ENCODE data around the gene SMTN. TPM values are rescaled to one million over a fixed set of nuclear protein-coding genes. Genes with fewer than 3 reads are reported as not detected.

The SMTN gene
- total and polyA plus RNA-seq, 4 donors: 10.1 to 47.3 (median 13.8) TPM

DNA sequence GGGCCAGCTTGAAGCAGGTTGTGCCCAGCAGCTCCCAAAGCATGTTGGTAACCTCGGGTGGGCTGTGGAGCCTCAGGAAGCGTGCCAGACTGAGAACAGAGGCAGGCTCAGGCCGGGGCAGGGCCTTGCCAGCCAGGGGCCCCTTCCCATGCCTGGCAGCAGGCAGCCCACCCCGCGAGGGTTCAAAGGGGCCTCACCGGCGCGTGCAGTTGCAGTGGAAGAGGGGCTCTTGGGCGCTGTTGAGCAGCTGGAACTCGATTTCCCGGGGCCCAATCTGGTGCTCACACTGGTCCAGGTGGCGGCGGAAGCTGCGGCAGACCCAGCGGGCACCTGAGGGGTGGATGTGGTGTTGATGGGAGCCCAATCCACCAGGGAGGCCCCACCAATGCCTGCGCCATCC is 55.6 kb downstream of the SMTN start:
- TF ChIP-seq GABPA (IDR thresholded peaks at IDR 0.05 in 1 of 2, conservative IDR thresholded peaks at IDR 0.05 in 1 of 2): no peak
- no peak for TF ChIP-seq HNF4G (IDR thresholded peaks at IDR 0.05)
- no peak for TF ChIP-seq YY1 (IDR thresholded peaks at IDR 0.05)
- TF ChIP-seq, protein P1, sequence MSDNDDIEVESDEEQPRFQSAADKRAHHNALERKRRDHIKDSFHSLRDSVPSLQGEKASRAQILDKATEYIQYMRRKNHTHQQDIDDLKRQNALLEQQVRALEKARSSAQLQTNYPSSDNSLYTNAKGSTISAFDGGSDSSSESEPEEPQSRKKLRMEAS (IDR thresholded peaks at IDR 0.05): no peak
- TF ChIP-seq HNF4A (conservative IDR thresholded peaks at IDR 0.05): no peak
- TF ChIP-seq, protein P2, sequence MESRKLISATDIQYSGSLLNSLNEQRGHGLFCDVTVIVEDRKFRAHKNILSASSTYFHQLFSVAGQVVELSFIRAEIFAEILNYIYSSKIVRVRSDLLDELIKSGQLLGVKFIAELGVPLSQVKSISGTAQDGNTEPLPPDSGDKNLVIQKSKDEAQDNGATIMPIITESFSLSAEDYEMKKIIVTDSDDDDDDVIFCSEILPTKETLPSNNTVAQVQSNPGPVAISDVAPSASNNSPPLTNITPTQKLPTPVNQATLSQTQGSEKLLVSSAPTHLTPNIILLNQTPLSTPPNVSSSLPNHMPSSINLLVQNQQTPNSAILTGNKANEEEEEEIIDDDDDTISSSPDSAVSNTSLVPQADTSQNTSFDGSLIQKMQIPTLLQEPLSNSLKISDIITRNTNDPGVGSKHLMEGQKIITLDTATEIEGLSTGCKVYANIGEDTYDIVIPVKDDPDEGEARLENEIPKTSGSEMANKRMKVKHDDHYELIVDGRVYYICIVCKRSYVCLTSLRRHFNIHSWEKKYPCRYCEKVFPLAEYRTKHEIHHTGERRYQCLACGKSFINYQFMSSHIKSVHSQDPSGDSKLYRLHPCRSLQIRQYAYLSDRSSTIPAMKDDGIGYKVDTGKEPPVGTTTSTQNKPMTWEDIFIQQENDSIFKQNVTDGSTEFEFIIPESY (IDR thresholded peaks at IDR 0.05): no peak
- no peak for TF ChIP-seq JUND (IDR thresholded peaks at IDR 0.05)
- no peak for TF ChIP-seq NR2F2 (IDR thresholded peaks at IDR 0.05)
- no peak for TF ChIP-seq RXRA (IDR thresholded peaks at IDR 0.05)
- TF ChIP-seq FOXA1 (IDR thresholded peaks at IDR 0.05): no peak
- TF ChIP-seq EGR1 (IDR thresholded peaks at IDR 0.05; ENCODE audit: low read depth in 2 of 2): no peak
- TF ChIP-seq, protein P3, sequence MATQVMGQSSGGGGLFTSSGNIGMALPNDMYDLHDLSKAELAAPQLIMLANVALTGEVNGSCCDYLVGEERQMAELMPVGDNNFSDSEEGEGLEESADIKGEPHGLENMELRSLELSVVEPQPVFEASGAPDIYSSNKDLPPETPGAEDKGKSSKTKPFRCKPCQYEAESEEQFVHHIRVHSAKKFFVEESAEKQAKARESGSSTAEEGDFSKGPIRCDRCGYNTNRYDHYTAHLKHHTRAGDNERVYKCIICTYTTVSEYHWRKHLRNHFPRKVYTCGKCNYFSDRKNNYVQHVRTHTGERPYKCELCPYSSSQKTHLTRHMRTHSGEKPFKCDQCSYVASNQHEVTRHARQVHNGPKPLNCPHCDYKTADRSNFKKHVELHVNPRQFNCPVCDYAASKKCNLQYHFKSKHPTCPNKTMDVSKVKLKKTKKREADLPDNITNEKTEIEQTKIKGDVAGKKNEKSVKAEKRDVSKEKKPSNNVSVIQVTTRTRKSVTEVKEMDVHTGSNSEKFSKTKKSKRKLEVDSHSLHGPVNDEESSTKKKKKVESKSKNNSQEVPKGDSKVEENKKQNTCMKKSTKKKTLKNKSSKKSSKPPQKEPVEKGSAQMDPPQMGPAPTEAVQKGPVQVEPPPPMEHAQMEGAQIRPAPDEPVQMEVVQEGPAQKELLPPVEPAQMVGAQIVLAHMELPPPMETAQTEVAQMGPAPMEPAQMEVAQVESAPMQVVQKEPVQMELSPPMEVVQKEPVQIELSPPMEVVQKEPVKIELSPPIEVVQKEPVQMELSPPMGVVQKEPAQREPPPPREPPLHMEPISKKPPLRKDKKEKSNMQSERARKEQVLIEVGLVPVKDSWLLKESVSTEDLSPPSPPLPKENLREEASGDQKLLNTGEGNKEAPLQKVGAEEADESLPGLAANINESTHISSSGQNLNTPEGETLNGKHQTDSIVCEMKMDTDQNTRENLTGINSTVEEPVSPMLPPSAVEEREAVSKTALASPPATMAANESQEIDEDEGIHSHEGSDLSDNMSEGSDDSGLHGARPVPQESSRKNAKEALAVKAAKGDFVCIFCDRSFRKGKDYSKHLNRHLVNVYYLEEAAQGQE (IDR thresholded peaks at IDR 0.05): no peak
- TF ChIP-seq FOXA2 (IDR thresholded peaks at IDR 0.05): no peak
- no peak for TF ChIP-seq TAF1 (conservative IDR thresholded peaks at IDR 0.05)
- TF ChIP-seq, protein P4, sequence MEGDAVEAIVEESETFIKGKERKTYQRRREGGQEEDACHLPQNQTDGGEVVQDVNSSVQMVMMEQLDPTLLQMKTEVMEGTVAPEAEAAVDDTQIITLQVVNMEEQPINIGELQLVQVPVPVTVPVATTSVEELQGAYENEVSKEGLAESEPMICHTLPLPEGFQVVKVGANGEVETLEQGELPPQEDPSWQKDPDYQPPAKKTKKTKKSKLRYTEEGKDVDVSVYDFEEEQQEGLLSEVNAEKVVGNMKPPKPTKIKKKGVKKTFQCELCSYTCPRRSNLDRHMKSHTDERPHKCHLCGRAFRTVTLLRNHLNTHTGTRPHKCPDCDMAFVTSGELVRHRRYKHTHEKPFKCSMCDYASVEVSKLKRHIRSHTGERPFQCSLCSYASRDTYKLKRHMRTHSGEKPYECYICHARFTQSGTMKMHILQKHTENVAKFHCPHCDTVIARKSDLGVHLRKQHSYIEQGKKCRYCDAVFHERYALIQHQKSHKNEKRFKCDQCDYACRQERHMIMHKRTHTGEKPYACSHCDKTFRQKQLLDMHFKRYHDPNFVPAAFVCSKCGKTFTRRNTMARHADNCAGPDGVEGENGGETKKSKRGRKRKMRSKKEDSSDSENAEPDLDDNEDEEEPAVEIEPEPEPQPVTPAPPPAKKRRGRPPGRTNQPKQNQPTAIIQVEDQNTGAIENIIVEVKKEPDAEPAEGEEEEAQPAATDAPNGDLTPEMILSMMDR (IDR thresholded peaks at IDR 0.05; ENCODE audit: low read depth, low read length, missing input control): no peak
- no peak for TF ChIP-seq RAD21 (IDR thresholded peaks at IDR 0.05)
- TF ChIP-seq SP1 (IDR thresholded peaks at IDR 0.05): no peak
- TF ChIP-seq, protein P5, sequence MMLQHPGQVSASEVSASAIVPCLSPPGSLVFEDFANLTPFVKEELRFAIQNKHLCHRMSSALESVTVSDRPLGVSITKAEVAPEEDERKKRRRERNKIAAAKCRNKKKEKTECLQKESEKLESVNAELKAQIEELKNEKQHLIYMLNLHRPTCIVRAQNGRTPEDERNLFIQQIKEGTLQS (IDR thresholded peaks at IDR 0.05): no peak
- Histone ChIP-seq H3K36me3 (ENCODE audit: control insufficient read depth in 4 of 4, insufficient read depth in 3 of 4, low read depth in 1 of 4, low read length in 3 of 4) (no peaks in the 10 kb centered on the region), H3K27ac (ENCODE audit: low read depth in 1 of 2, low read length in 2 of 2) (no peak overlapping the region), H3K4me1 (ENCODE audit: control insufficient read depth in 4 of 4, insufficient read depth in 4 of 4, low read length in 3 of 4) (no peaks in the 10 kb centered on the region), H3K9me3 (ENCODE audit: control insufficient read depth in 4 of 4, low read length in 3 of 4) (no peaks in the 10 kb centered on the region), H3K27me3 (ENCODE audit: control insufficient read depth in 4 of 4, insufficient read depth in 4 of 4, low read length in 3 of 4) (no peaks in the 10 kb centered on the region), H3K4me3 (ENCODE audit: low read depth in 1 of 3, low read length in 3 of 3) (no peak overlapping the region), H3K9ac (ENCODE audit: low read depth in 1 of 2, low read length in 2 of 2) (no peak overlapping the region)
- WGBS: 95% methylated on average over 16 of the region's 16 CpGs
- DNase-seq (ENCODE audit: low spot score): no peak

Data from liver (tissue), 9 donors.